Fibroblast of skin of left quadriceps (primary cell): Measurements from ENCODE around the gene SLC25A45.
A peak's percentile ranks its signal among the peaks of the same experiment; 100 is the strongest.

ENCODE experiments used
- DNase-seq, 2 experiments: peaks; one replicate each; pipeline ENCODE4 v3.0.0-alpha.2; 2013; ENCODE audit warnings: low read depth in 2 of 2

Gene SLC25A45

GRCh38 chr11:65389294-65389980, 7.0 kb upstream of the SLC25A45 start:
- no peak for DNase-seq

GRCh38 chr11:65388731-65389130, 6.3 kb upstream of the SLC25A45 start:
- DNase-seq = no peak

GRCh38 chr11:65386307-65387140, 4.1 kb upstream of the SLC25A45 start, which contains the start of gene FRMD8:
Gene FRMD8 (plus strand): TSS chr11:65386637. CDS start chr11:65387037, 400 bp downstream.
- peak; percentile 39 to 44 for DNase-seq

GRCh38 chr11:65384301-65384889, 1.9 kb upstream of the SLC25A45 start:
- no peak for DNase-seq

- DNase-seq = no peak
These were observed 1.3 kb upstream of the SLC25A45 start for GRCh38 chr11:65383778-65384177.

- no peak for DNase-seq
These were observed 440 bp upstream of the SLC25A45 start for GRCh38 chr11:65382804-65383368.

- no peak for DNase-seq
These were observed 772 bp downstream of the SLC25A45 start for GRCh38 chr11:65381716-65382032.

- no peak for DNase-seq
These were observed 1.9 kb downstream of the SLC25A45 start for GRCh38 chr11:65380460-65381119.

GRCh38 chr11:65379698-65380459, 2.6 kb downstream of the SLC25A45 start:
- DNase-seq = no peak

GRCh38 chr11:65378928-65379638, 3.4 kb downstream of the SLC25A45 start:
- DNase-seq = no peak

GRCh38 chr11:65378208-65378927, 4.1 kb downstream of the SLC25A45 start:
- no peak for DNase-seq

- DNase-seq = no peak
These were observed 4.7 kb downstream of the SLC25A45 start for GRCh38 chr11:65377777-65378176.

- no peak for DNase-seq
These were observed 5.4 kb downstream of the SLC25A45 start for GRCh38 chr11:65377036-65377435.

GRCh38 chr11:65376138-65376713, 6.2 kb downstream of the SLC25A45 start:
- no peak for DNase-seq

GRCh38 chr11:65375012-65375411, 7.4 kb downstream of the SLC25A45 start:
- no peak for DNase-seq

- no peak for DNase-seq
These were observed 8.4 kb downstream of the SLC25A45 start for GRCh38 chr11:65373839-65374580.

- DNase-seq = no peak
These were observed 11.8 kb downstream of the SLC25A45 start for GRCh38 chr11:65370659-65371049.

GRCh38 chr11:65366340-65366773, 16.1 kb downstream of the SLC25A45 start:
- DNase-seq = peak; percentile 55 to 60

GRCh38 chr11:65363770-65364169, 18.7 kb downstream of the SLC25A45 start:
- DNase-seq = no peak
